Mesenchymal stem cell (in vitro differentiated cells and primary cell): Measurements from ENCODE around the gene GADD45B.
A peak's percentile ranks its signal among the peaks of the same experiment; 100 is the strongest.

Source experiments
- DNase-seq: peaks from one replicate; pipeline ENCODE4 v3.0.0-alpha.2; 2013
- H2AFZ ChIP-seq: one replicate; pipeline ENCODE4 v1.6.1; 2013; ENCODE audit warnings: low read depth, mild to moderate bottlenecking, control low read depth, inconsistent platforms, low read length, moderate library complexity
- H2AK5ac ChIP-seq: 2 replicates; pipeline ENCODE4 v1.6.1; 2013; ENCODE audit warnings: low read length, moderate library complexity, mild to moderate bottlenecking, inconsistent platforms; ENCODE audit not compliant: severe bottlenecking
- H2BK120ac ChIP-seq: one replicate; pipeline ENCODE4 v1.6.1; 2013; ENCODE audit warnings: low read depth, mild to moderate bottlenecking, inconsistent platforms, low read length, moderate library complexity
- H2BK12ac ChIP-seq, 2 experiments: one replicate each; pipeline ENCODE4 v1.6.1; 2013; ENCODE audit warnings: inconsistent platforms in 2 of 2, low read length in 2 of 2, mild to moderate bottlenecking in 2 of 2, moderate library complexity in 2 of 2, control low read depth in 1 of 2
- H2BK15ac ChIP-seq: one replicate; pipeline ENCODE4 v1.6.1; 2013; ENCODE audit warnings: mild to moderate bottlenecking, low read depth, inconsistent platforms; ENCODE audit not compliant: poor library complexity, severe bottlenecking
- H2BK5ac ChIP-seq: 2 replicates; pipeline ENCODE4 v1.6.1; 2013; ENCODE audit warnings: low read depth, mild to moderate bottlenecking, low read length, control low read depth, inconsistent platforms; ENCODE audit not compliant: poor library complexity, severe bottlenecking
- H3K14ac ChIP-seq, 2 experiments: one replicate each; pipeline ENCODE4 v1.6.1; 2013; ENCODE audit warnings: inconsistent platforms in 2 of 2, low read length in 2 of 2, control low read depth in 1 of 2, mild to moderate bottlenecking in 1 of 2, moderate library complexity in 1 of 2
- H3K18ac ChIP-seq, 2 experiments: one replicate each; pipeline ENCODE4 v1.6.1; 2013; ENCODE audit warnings: inconsistent platforms in 2 of 2, low read length in 2 of 2, control low read depth in 1 of 2, low read depth in 1 of 2, mild to moderate bottlenecking in 1 of 2
- H3K23ac ChIP-seq, 2 experiments: one replicate each; pipeline ENCODE4 v1.6.1; 2013; ENCODE audit warnings: inconsistent platforms in 2 of 2, low read length in 2 of 2, mild to moderate bottlenecking in 2 of 2, moderate library complexity in 2 of 2, control low read depth in 1 of 2
- H3K27ac ChIP-seq: 2 replicates; pipeline ENCODE4 v1.5.1; 2013; ENCODE audit warnings: mild to moderate bottlenecking, moderate library complexity, low read length, control low read depth, inconsistent platforms; ENCODE audit not compliant: poor library complexity, severe bottlenecking
- H3K27me3 ChIP-seq, 2 experiments: 2 replicates each; pipeline versions ENCODE4 v1.6.1 to v1.7.0; 2013; ENCODE audit warnings: low read length in 2 of 2, mild to moderate bottlenecking in 2 of 2, moderate library complexity in 2 of 2, control low read depth in 1 of 2, inconsistent platforms in 1 of 2; ENCODE audit not compliant: control insufficient read depth in 1 of 2, insufficient read depth in 1 of 2
- H3K36me3 ChIP-seq, 2 experiments: 2 replicates each; pipeline versions ENCODE4 v1.6.1 to v1.7.0; 2013; ENCODE audit warnings: low read length in 2 of 2, control low read depth in 1 of 2, inconsistent platforms in 1 of 2, low read depth in 1 of 2, mild to moderate bottlenecking in 1 of 2; ENCODE audit not compliant: insufficient read depth in 2 of 2, control insufficient read depth in 1 of 2
- H3K4ac ChIP-seq, 2 experiments: one replicate each; pipeline ENCODE4 v1.6.1; 2013; ENCODE audit warnings: inconsistent platforms in 2 of 2, low read length in 2 of 2, mild to moderate bottlenecking in 2 of 2, moderate library complexity in 2 of 2, control low read depth in 1 of 2, low read depth in 1 of 2
- H3K4me1 ChIP-seq: 2 replicates; pipeline ENCODE4 v1.6.1; 2013; ENCODE audit warnings: low read depth, low read length, control low read depth; ENCODE audit not compliant: control insufficient read depth, insufficient read depth
- H3K4me2 ChIP-seq: 2 replicates; pipeline ENCODE4 v1.6.1; 2013; ENCODE audit warnings: low read length, mild to moderate bottlenecking, inconsistent platforms; ENCODE audit not compliant: poor library complexity, severe bottlenecking
- H3K4me3 ChIP-seq, 2 experiments: 2 replicates each; pipeline versions ENCODE4 v1.5.1 to v1.7.0; 2013; ENCODE audit warnings: low read length in 2 of 2, mild to moderate bottlenecking in 2 of 2, control low read depth in 1 of 2, low read depth in 1 of 2; ENCODE audit not compliant: insufficient read depth in 1 of 2
- H3K79me1 ChIP-seq: replicated peaks from 2 replicates; pipeline ENCODE4 v1.6.1; 2013; ENCODE audit warnings: mild to moderate bottlenecking, control low read depth, low read length, inconsistent platforms; ENCODE audit not compliant: poor library complexity, severe bottlenecking
- H3K9ac ChIP-seq: 2 replicates; pipeline ENCODE4 v1.7.0; 2013; ENCODE audit warnings: mild to moderate bottlenecking, low read length, moderate library complexity
- H3K9me3 ChIP-seq: 2 replicates; pipeline ENCODE4 v1.7.0; 2013; ENCODE audit warnings: mild to moderate bottlenecking, low read length; ENCODE audit not compliant: control insufficient read depth
- H4K8ac ChIP-seq: one replicate; pipeline ENCODE4 v1.6.1; 2013; ENCODE audit warnings: inconsistent platforms, mild to moderate bottlenecking, low read length, moderate library complexity
- H4K91ac ChIP-seq: one replicate; pipeline ENCODE4 v1.6.1; 2013; ENCODE audit warnings: mild to moderate bottlenecking, low read length, inconsistent platforms
- WGBS: methylation state at CpG from one replicate; pipeline ENCODE4 v1.1.7; 2013; ENCODE audit warnings: mixed read lengths; 5-methylcytosine and 5-hydroxymethylcytosine counted together

GADD45B gene

DNA sequence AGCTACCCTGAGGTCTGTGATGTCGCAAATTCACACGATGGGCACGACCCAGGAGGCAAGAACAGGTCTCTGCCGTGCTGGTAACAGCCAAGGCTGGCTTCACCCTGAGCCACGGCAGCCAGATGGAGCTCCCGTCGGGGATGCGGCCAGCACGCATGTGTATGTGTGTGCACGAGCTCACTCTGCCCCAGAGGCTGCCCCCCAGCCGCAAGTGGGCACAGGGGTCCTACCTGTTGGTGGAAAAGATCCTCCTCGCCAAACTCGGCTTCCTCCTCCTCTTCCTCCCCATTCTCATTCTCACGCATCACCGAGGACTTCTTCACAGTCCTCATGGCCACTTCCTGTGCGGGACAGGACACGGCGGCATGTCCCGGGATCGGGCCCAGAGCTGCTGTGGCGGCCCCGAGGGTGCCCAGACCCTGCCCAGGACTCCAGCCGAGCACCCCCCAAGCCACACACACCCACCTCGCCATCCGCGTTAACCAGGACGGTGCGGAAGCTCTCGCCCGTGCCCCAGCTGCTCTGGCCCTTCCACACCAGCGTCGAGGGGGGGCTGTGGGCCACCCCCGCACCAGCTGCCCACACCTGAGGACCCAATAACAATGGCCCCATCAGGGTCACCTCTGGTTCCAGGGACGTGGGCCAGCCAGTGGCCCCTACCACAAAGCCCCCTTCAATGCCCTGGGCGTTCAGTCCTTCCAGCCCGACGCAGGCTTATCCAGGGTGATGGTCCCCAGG, 44.4 kb upstream of the GADD45B start:
- Histone ChIP-seq H2BK12ac (no peak overlapping the region), H2BK120ac (no peak overlapping the region), H2BK15ac (no peak overlapping the region), H3K27ac (no peak overlapping the region), H2AFZ (no peak overlapping the region), H2BK5ac (no peak overlapping the region), H3K79me1 (peaks cover 25% of the 10 kb centered on the region), H3K36me3 (peaks cover 36 to 74% of the 10 kb centered on the region in 2 experiments), H3K9ac (no peak overlapping the region), H3K14ac (no peak overlapping the region), H2AK5ac (no peak overlapping the region), H3K4me3 (no peak overlapping the region), H3K4me1 (peaks cover 8% of the 10 kb centered on the region), H4K8ac (no peak overlapping the region), H4K91ac (no peak overlapping the region), H3K9me3 (no peaks in the 10 kb centered on the region), H3K4ac (no peak overlapping the region), H3K4me2 (no peak overlapping the region), H3K27me3 (no peaks in the 10 kb centered on the region), H3K23ac (no peak overlapping the region), H3K18ac (no peak overlapping the region)
- DNase-seq = no peak
- 97% methylated on average over 37 of the region's 37 CpGs for WGBS

DNA sequence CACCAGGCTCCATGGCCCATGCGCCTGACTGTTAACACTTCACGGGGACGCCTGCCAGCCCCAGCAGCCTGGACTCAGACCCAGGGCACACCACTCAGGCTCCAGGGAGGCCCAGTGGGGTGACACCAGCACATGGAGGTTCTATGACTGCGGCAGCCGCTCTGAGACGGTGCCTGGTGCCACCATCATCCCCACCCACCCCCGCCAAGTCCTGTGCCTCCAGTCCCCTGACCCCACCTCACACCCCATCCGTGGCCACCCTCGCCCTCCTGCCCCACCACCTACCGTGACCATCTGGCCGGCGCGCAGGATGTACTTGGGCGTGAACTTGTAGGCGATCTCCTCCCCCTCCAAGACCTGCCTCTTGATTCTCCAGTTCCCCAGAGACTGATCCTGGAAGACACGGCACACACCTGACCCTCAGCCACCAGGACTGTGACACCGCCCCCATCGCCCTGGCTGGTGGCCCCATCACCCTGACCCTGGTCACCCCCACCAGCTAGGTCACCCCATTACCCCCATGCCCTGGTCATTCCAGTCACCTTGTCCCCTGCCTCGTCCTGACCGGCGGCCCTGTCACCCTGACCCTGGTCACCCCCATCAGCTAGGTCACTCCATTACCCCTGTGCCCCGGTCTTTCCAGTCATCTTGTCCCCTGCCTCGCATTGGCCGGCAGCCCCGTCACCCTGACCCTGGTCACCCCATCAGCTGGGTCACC, 43.6 kb upstream of the GADD45B start:
- Histone ChIP-seq H2BK12ac (no peak overlapping the region), H3K27me3 (no peaks in the 10 kb centered on the region), H2AFZ (no peak overlapping the region), H3K4me2 (no peak overlapping the region), H3K14ac (no peak overlapping the region), H2BK15ac (no peak overlapping the region), H2BK120ac (no peak overlapping the region), H3K9ac (no peak overlapping the region), H3K23ac (no peak overlapping the region), H2AK5ac (no peak overlapping the region), H3K36me3 (peaks cover 39 to 82% of the 10 kb centered on the region in 2 experiments), H4K8ac (no peak overlapping the region), H3K4ac (no peak overlapping the region), H3K4me1 (peaks cover 5% of the 10 kb centered on the region), H3K4me3 (no peak overlapping the region), H3K27ac (no peak overlapping the region), H4K91ac (no peak overlapping the region), H3K18ac (no peak overlapping the region), H2BK5ac (no peak overlapping the region), H3K79me1 (peaks cover 32% of the 10 kb centered on the region), H3K9me3 (no peaks in the 10 kb centered on the region)
- DNase-seq = no peak
- WGBS = 98% methylated on average over 25 of the region's 25 CpGs

GRCh38 chr19:2433854-2434253, 42.1 kb upstream of the GADD45B start:
- no peak for DNase-seq
- no peak overlapping the region for H3K4ac ChIP-seq
- H3K4me2 ChIP-seq = no peak overlapping the region
- no peak overlapping the region for H2AFZ ChIP-seq
- H3K4me3 ChIP-seq = no peak overlapping the region
- no peak overlapping the region for H2BK12ac ChIP-seq
- H2BK5ac ChIP-seq = no peak overlapping the region
- H3K27me3 ChIP-seq = no peaks in the 10 kb centered on the region
- WGBS = 97% methylated on average over 24 of the region's 30 CpGs
- no peak overlapping the region for H3K23ac ChIP-seq
- no peak overlapping the region for H2AK5ac ChIP-seq
- peak overlapping the region; percentile 54 for H4K91ac ChIP-seq
- peaks cover 1% of the 10 kb centered on the region for H3K4me1 ChIP-seq
- H3K14ac ChIP-seq = no peak overlapping the region
- H2BK120ac ChIP-seq = no peak overlapping the region
- H3K9me3 ChIP-seq = no peaks in the 10 kb centered on the region
- no peak overlapping the region for H2BK15ac ChIP-seq
- H3K36me3 ChIP-seq = peaks cover 50 to 89% of the 10 kb centered on the region in 2 experiments
- H3K79me1 ChIP-seq = peaks cover 44% of the 10 kb centered on the region
- no peak overlapping the region for H3K18ac ChIP-seq
- no peak overlapping the region for H4K8ac ChIP-seq
- no peak overlapping the region for H3K9ac ChIP-seq
- no peak overlapping the region for H3K27ac ChIP-seq

- 96% methylated on average over 22 of the region's 22 CpGs for WGBS
These were observed 41.7 kb upstream of the GADD45B start for GRCh38 chr19:2434267-2434666.

More at GRCh38 chr19:2434267-2434666, 41.7 kb upstream of the GADD45B start:
- Histone ChIP-seq H2AFZ (no peak overlapping the region), H3K9ac (no peak overlapping the region), H4K8ac (no peak overlapping the region), H2AK5ac (no peak overlapping the region), H3K9me3 (no peaks in the 10 kb centered on the region), H3K18ac (no peak overlapping the region), H3K79me1 (peaks cover 45% of the 10 kb centered on the region), H2BK120ac (no peak overlapping the region), H2BK12ac (no peak overlapping the region), H4K91ac (no peak overlapping the region), H2BK15ac (no peak overlapping the region), H2BK5ac (no peak overlapping the region), H3K23ac (no peak overlapping the region), H3K36me3 (peaks cover 50 to 87% of the 10 kb centered on the region in 2 experiments), H3K14ac (no peak overlapping the region), H3K4ac (no peak overlapping the region), H3K4me2 (no peak overlapping the region), H3K27ac (no peak overlapping the region), H3K27me3 (no peaks in the 10 kb centered on the region), H3K4me3 (no peak overlapping the region), H3K4me1 (peaks cover 1% of the 10 kb centered on the region)
- no peak for DNase-seq
